HG03571 (cell line): Measurements from ENCODE around the gene TUBGCP3.
"Not testable (repeated sequence)": the region's sequence is repeated elsewhere in the genome, so short reads cannot be mapped to it uniquely, and the experiment has no call there.

ENCODE experiments used
- ATAC-seq: cut with Tn5 transposase; IDR thresholded peaks from one replicate; pipeline ENCODE4 v1.9.1; 2021; ENCODE audit not compliant: unreplicated experiment

Gene TUBGCP3

DNA sequence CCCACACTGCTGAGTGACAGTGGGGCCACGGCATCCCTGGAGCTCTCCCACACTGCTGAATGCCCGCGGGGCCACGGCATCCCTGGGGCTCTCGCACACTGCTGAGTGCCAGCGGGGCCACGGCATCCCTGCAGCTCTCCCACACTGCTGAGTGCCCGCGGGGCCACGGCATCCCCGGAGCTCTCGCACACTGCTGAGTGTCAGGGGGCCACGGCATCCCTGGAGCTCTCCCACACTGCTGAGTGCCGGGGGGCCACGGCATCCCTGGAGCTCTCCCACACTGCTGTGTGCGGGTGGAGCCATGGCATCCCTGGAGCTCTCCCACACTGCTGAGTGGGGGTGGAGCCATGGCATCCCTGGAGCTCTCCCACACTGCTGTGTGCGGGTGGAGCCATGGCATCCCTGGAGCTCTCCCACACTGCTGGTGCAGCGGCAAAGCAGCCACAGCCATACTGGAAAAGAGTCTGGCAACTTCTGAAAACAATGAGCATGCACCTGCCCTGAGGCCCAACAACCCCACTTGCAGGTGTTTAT, 8.6 kb downstream of the TUBGCP3 start:
- ATAC-seq, result no peak

DNA sequence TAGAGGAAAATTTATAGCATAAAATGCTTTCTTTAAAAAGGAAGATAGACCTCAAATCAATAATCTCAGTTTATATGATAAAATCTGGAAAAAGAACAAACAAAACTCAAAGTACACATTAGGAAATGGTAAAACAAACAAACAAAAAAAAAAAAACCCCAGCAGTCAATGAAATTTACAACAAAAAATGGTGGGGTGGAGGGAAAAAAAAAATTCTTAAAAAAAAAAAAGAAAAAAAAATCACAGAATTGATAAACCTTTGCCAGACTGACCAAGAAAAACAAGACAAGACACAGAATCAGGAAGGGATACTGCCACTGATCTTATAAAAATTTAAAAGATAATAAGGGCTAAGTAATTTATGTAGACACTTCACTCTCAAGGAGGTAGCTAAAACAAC, 11.2 kb downstream of the TUBGCP3 start:
- no peak for ATAC-seq

DNA sequence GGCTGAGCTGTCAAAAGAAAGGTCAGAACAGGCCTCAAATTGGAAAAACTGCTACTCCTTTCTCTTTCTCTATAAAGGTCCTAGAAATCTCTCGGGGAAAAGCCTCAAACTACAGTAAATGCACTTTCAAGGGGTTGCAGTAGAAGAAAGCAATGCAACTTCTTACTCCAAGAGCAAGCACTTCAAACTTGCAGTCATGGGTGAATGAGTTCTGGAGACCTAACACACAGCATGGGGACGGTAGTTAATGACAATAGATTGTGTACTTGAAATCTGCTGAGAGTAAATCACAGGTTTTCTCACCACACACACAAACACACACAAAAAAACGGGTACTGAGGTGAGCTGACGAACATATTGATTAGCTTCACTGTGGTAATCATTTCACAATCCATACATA, 11.8 kb downstream of the TUBGCP3 start:
- ATAC-seq, result no peak

DNA sequence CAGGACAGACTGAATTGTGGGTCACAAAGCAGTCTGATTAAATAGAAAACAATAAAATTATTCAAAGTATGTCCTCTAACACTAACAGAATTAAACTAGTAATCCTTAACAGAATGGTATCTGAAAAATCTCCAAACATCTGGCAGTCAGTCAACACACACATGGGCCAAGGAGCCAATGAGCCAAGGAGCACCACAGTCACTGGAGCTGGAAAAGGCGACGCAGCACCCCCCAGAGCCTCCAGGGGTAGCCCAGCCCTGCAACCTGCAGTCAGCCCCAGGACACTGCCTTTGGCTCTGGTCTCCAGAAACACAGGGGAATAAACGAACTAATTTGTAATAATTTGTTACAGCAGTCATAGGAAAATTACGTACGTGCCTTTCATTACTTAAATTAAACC, 12.3 kb downstream of the TUBGCP3 start:
- no peak for ATAC-seq

DNA sequence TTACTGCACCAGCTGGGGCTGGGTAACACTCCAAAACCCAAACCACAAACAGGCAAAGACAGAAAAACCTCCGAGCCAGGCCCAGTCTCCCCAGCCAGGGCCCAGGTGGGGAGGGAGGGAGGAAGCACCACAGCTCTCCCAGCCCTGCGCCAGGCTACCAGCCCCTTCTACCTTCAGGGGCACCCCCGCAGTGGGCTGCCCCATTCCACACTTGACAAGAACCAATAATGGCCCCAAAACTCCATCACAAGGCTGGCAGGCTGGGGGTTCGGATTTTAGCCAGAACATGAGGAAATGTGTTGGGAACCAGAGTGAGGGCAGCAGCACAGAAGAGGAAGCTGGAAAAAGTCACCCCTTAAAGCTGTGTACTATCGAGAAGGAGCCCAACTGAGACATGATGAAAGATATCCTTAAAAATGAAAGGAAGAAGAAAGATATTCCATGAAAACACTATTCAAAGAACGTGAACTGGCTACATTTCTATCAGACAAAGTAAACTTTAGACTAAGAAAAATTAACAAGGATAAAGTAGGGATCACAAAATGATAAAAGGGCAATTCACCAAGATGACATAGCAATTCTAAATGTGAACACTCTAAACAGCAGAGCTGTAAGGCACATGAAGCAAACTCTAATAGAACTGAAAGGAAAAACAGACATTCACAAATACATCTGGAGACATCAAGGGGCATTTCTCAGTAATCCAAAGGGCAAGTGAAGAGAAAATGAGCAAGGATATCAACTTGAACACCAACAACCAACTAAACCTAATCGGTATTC, 12.9 kb downstream of the TUBGCP3 start:
- ATAC-seq, result no peak

DNA sequence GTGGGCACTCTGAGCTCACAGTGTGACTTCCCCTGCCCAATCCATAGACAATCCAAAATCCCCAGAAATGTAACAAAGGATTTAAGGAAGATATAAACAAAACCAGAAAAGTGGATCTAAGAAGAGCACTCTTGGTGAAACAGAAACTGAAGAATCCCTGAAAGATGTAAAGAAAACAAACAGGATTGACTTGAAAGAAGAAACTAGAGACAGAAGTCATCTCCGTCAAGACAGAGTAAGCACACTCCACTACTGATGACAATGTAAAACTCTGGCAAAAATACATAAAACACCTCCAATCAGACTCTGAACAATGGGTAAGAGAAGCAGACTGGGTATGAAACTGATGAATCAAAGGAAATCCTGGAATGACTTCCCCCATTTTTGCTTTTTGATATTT, 13.5 kb downstream of the TUBGCP3 start:
- no peak for ATAC-seq

DNA sequence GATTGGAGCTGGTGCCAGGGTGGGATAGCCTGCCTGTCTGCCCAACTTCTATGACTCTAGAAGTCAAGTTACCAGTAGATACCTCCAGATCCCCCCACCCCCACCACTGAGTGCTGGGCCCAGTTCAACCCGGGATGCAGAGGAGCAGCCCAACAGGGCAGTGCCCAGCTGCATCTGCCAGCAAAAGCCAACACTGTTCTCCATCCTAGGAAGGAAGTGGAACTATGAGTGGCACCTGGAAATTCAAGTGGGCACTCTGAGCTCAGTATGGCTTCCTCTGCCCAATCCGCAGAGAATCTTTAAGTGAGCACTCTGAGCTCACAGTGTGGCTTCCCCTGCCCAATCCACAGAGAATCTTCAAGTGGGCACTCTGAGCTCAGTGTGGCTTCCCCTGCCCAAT, 14.2 kb downstream of the TUBGCP3 start:
- ATAC-seq, result no peak

DNA sequence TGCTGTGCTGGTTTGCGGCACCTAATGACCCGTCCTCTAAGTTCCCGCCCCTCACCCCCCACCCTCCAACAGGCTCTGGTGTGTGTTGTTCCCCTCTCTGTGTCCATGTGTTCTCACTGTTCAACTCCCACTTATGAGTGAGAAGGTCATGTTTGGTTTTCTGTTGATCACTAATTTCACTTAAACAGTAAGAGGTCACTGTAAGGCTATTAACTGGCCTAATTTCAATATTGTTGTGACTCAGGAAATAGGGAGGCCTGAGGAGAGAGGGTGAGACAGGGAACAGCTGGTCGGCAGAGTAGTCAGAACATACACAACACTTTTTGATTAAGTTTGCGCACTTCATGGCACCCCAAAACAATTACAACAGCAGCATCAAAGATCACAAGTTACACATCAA, 15.6 kb downstream of the TUBGCP3 start:
- ATAC-seq, result no peak

DNA sequence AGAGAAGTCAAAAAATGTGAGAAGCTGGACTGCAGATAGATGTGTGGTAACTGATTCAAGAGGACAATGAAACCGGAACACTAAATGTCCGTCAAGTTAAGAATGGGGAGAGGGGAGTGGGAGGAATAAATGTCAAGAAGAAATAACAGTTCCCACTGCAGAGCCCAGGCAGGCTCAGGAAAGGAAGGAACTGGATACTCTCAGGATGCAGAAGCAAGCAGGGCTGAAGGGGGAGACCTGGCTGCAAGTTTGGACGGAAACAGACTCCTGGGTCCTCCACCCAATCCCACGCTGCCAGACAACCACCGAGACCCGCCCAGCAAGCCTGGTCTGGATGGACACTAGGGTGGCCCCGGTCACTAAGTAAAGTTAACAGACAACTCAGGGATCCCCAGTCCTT, 18.1 kb downstream of the TUBGCP3 start:
- ATAC-seq, result no peak

DNA sequence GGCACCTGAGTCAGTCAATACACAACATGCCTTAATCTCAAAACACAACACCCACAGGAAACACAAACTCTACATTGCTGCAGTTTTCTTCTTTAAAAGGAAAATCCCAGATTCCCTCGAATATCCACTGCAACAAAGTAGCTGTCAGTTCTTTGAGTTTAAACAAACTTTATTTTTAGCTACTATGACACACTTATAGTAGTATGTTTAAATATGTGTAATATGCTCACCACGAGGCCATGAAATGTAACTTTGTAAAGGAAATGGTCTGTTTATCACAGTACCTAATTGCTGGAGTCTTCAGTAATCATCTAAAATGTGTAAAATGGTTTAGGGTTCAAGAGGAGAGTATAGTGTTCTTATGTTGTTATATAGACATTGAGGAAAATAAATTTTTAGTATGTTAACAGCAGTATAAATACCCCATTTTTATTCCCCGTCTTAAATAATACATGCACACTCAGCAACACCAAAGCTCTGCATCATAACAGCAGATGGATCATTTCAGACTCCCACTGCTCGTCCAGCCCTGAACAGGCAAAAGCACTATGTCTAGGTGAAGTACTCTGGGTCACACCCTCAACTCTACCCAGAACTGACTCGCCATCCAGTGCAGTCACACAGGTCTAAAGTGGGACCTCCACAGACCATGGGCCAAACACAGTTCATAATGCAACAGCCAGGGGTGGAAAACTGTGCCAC, 20.6 kb downstream of the TUBGCP3 start:
- no peak for ATAC-seq

DNA sequence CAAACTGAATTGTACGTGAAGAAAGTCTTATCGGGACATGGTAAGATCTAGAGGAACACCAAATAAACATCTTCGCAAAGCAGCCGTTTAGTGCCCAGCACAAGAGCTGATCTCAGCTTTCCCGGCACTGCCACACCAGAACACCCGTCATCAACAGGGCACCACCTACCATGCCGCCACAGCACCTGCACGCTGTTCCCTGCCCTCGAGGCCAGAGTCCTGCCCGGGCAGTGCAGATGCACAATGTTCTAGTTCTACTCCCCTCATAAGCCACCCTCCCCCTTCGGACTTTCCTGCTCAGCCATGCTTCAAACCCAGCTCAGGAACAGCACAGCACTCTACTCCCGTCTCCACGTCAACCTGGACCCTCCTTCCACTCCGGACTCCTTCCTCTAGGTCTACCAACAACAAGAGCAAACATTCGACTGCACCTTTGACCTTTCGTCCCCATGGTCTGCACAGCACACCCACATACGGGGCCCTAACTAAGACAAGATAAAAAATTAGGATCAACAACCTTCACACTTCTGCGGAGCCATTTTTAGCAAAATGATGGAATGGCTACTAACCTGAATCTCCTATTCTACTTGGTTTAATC, 25.1 kb downstream of the TUBGCP3 start:
- no peak for ATAC-seq

DNA sequence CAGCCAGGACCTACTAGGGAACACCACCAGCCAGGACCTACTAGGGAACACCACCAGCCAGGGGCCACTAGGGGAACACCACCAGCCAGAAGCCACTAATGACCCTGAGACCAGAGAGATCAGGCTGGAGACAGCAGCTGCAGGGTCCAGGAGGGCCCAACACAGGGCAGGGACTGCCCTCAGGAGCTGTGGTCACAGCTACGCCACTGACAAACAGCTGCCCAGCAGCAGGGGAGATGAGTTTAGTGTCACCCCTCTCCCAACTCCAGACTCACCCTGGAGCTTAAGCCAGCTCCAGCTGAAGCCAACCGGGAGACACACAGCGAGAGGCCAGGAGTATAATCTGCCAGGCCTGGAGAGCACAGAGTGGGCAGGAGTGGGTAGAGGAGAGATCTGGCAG, 25.7 kb downstream of the TUBGCP3 start:
- ATAC-seq, result no peak

DNA sequence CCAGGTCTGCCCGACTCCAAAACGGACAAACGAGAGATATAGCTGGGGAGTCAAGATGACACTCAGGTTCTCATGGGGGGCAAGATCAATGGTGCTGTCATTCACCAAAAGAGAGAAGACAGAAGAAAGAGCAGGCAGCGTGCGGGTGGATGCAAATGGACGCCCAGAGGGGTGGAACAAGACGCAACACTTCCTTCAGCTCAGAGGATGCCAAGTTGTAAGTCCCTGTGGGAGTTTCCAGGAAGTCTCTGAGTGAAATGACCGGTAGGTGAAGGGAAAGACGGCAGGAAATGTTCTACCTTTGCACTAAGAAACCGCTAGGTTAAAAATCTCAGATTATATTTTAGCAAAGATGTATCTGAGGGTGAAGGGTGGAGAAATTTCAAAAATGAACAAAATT, 26.5 kb downstream of the TUBGCP3 start:
- ATAC-seq, result no peak

DNA sequence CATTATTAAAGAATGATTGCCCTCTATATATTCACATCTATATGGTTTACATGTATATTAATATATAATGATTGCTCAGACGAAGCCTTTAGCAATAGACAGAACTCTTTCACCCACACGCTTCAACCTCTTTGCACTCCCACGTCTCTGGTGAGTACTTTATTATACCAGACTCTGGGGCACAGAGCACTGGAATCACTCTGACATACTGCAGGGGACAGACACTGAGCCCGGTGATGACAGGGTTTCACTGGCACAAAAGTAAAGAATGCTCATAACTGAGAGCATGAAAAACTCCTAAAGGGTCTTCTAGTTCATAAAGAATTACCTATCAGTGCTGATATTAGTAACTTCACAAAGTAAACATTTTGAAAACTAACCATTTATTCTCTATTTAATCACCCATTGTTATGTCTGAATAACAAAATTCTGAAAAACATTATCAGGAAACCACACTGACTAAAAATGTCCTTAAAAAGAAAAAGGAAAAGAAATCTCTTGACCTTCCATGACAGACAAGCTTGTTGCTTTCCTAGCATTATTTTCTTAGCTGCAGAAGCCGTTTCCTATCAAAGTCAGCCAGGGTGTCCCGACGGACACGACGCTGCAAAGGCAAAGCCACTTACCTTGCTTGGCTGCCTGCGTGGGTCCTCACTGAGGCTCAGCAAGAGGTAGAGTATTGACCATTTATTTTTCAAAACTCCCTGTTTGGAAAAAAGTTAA, 29.1 kb downstream of the TUBGCP3 start:
- ATAC-seq, result no peak

DNA sequence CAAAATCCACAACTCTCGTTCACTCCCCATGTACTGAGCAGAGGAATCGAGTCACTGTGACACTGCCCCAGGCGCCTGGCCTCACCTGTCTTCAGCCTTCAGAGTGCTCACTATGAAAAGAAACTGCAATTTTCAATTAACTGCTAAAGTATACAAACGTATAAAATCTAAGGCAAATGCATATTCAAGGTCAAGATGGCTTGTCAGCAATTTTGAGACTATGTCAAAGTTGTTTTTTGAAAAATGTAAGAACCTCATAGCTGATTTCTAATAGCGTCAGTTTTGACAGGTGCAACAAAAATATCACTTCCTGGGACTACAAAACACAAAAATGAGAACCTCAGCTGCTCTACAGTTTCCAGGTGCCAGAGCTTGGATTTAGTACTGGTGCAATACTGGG, 31.4 kb downstream of the TUBGCP3 start:
- no peak for ATAC-seq

DNA sequence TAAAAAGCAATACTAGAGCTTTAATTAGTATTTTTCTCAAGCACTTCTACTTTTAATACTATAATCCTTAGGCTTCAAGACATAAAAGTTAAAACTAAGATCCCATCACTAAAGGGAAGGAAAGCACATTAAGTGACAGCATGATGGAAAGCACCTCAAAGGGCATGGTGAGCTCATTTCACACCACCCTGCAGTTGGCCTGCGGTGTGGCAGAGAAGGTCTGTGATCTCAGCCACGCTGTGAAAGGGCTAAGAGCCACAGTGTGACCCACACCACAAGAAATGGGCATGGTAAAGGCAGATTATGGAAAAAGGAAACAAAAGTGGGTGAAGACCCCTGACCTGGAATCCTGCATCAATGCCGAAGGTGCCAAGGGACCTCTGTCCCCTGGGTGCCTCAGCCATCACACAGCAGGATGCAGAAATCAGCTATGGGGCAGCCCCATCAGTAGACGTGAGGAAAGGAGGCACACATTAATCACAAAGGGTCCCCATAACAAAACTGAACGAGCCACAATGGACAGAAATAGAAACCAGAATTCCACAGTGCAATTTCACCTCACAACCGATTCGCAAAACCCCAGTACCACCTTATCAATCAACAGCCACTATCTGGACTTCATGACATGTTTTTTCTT, 33.6 kb downstream of the TUBGCP3 start:
- ATAC-seq, result no peak

DNA sequence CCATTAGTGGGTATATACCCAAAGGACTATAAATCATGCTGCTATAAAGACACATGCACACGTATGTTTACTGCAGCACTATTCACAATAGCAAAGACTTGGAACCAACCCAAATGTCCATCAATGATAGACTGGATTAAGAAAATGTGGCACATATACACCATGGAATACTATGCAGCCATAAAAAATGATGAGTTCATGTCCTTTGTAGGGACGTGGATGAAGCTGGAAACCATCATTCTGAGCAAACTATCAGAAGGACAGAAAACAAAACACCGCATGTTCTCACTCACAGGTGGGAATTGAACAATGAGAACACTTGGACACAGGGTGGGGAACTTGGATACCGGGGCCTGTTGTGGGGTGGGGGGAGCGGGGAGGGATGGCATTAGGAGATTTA, 39.0 kb downstream of the TUBGCP3 start:
- not testable (repeated sequence) for ATAC-seq

DNA sequence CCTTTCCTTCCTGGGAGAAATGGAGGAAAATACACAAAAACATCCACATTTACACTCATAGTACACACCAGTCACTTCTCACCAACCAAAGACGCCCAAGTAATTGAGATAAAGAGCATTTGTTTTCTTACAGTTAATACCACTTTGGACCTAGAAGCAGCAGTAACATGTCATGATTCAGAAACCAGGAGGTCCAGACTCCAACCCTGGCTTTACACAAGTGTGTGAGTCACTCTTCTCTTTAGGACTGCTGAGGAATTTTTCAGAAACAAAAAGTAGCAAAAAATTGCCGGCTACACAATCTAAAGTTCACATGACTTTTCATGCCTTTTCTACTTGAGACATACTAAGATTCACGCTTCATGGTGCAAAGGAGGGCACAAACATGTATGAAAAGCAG, 42.1 kb downstream of the TUBGCP3 start:
- ATAC-seq, result no peak

DNA sequence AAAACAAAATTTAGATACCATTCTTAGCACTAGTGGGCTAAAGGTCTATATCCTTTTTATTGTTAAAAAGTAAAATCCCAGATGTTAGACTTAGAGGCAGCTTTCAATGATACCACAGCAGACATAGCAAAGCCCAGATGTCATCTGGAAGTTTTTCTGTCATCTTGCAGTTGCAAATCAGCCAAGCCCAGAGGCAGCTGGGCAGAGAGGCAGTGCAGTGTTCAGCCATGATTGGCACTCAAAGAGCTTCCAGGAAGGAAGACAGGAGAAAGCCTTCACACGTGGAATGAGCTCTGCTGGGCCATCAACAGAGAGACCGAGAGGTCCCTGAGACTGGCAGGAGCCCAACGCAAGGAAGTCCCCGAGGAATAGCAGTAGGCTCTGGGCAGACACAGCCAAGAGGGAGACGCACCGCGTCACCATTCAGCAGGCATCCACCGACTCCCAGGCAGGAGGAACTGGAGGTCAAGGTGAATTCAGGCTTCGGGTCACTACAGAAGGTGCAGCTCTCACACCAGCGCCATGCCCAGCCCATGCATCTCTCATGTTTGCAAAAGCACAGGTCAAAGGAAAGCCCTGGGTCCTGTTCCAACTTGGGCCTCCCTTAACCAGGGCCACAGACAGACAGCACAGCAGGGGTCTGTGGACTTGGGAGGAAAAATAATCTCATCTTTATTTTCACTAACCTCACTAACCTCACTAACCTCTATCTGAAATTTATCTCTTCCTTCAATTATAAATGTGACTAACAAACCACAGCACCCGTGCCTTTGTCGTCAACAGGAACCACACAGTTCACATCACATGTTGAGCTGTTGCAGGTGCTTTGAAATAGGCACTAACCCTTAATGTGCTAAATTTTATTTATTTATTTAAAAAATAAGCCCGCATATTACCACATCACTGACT, 54.9 kb downstream of the TUBGCP3 start:
- no peak for ATAC-seq

DNA sequence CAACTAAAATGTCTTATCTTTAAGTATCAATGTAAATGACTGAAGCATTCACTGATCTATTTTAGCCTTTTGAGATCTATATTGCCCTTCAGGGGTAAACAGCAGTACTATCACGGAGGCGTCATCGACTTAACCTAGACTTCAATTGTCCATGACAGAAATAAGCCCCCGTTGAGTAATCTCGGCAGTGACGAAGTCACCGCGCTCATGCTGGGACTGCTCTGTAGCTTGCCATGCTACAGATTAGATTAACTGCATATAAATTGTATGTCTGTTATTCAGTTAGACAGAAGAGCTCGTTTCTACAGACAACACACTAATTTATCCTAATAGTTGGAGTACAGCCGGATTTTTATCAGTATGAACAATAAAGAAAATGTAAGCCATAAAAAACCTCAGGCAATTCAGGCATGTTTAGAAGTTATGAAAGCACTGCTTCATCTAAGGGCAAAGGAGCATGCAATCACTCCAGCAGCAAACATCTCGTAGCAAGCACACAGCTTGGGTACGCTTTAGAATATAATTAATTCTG, 56.6 kb downstream of the TUBGCP3 start:
- no peak for ATAC-seq
